OCI-LY3 (cell line): Measurements from ENCODE around the gene DPYSL3.

Experiments used
- EZH2phosphoT487 ChIP-seq: fragments of 200-600 bp; shearing (Covaris generic); IDR thresholded peaks from 2 replicates; pipeline ENCODE4 v1.6.1; 2018; ENCODE audit warnings: antibody characterized with exemption, mixed run types, low read depth
- TF ChIP-seq, protein P1 (sequence below): fragments of 200-600, 300-600 bp; sonication (generic); IDR thresholded peaks from 2 replicates; pipeline ENCODE4 v1.5.1; 2014; ENCODE audit warnings: antibody characterized with exemption, low read length, low read depth

DNA sequence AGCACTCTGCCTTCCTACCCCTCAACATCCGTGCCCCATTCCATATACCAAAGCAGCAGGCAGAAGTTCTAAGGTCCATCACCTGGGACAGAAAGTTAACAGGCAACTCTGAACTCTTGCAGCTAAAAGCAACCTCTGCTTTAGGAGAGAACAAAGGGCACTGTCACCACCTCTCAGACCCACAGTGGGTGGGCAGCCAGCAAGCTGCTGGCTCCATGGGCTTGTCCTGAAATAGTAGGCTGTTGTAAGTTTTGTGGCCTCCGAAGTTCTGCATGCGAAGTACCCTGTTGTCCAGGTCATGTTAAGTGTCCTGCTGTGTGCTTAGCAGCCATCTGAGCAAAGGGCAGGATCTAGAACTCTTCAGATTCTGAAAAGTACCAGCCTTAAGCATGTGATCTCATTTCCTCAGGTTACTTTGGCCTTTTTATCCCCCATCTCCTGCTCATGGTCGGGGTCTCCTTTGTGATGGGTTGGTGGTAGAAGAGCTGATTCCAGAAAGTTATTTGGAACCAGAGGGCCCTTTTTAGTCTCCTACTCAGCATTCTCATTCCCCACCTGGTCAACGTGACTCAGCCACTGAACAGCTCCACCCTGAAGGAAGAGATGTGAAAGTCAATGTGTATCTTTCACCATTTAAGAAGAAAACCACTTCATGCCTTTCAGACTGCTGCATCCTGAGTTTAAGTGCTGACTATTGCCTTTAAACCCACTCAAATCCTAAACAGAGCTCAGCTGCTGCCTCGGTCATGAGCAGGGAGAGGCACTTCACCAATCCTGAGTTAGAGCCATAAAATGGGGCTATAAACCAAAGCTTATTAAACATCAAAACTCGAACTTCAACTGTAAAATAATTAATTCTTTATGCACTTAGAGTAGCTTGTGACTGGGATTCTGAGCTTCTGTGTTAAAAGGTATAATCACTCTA, 121.4 kb downstream of the DPYSL3 start:
- TF ChIP-seq, protein P1, sequence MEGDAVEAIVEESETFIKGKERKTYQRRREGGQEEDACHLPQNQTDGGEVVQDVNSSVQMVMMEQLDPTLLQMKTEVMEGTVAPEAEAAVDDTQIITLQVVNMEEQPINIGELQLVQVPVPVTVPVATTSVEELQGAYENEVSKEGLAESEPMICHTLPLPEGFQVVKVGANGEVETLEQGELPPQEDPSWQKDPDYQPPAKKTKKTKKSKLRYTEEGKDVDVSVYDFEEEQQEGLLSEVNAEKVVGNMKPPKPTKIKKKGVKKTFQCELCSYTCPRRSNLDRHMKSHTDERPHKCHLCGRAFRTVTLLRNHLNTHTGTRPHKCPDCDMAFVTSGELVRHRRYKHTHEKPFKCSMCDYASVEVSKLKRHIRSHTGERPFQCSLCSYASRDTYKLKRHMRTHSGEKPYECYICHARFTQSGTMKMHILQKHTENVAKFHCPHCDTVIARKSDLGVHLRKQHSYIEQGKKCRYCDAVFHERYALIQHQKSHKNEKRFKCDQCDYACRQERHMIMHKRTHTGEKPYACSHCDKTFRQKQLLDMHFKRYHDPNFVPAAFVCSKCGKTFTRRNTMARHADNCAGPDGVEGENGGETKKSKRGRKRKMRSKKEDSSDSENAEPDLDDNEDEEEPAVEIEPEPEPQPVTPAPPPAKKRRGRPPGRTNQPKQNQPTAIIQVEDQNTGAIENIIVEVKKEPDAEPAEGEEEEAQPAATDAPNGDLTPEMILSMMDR: no peak
- TF ChIP-seq EZH2phosphoT487: no peak
